HepG2 (cell line): ENCODE measurements around the gene CADM2.

Experiments used
- CAMTA2 ChIP-seq: sonication (generic); formaldehyde crosslinking; IDR thresholded peaks from 2 replicates; pipeline ENCODE4 v1.4.0; 2020; ENCODE audit warnings: mild to moderate bottlenecking, missing genetic modification reagents, borderline replicate concordance
- ZMYM3 ChIP-seq: sonication (generic); formaldehyde crosslinking; IDR thresholded peaks from 2 replicates; pipeline ENCODE4 v1.5.1; 2020; ENCODE audit warnings: mild to moderate bottlenecking, missing genetic modification reagents
- ZNF207 ChIP-seq: fragments of 450-650 bp; IDR thresholded peaks from 2 replicates; pipeline ENCODE4 v1.6.1; 2016; ENCODE audit warnings: antibody characterized with exemption, borderline replicate concordance
- TF ChIP-seq, protein P1 (sequence below): sonication (generic); formaldehyde crosslinking; IDR thresholded peaks from 2 replicates; pipeline ENCODE4 v1.5.0; 2020; ENCODE audit warnings: mild to moderate bottlenecking, missing genetic modification reagents, moderate library complexity
- TF ChIP-seq, protein P2 (sequence below): IDR thresholded peaks from 2 replicates; pipeline ENCODE4 v1.6.1; 2016; ENCODE audit warnings: missing compliant biosample characterization, missing genetic modification reagents, borderline replicate concordance

DNA sequence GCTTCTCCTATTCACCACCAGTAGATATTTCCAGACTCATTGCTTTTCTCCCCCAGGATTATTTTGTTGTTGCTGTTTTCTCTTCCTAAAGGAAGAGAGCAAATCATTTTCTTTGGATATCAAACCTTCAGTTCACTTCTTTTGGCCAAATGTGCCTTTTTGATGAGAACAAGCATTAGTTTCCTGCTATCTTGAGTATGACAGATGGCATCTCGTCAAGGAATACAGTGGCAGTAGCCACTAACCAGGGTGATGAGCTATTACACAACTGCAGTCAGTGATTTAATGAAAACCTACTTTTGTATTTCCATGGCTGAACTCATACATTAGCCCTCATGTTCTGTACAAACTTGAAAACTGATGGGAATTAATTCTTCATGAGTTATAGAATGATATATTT lies 354.6 kb downstream of the CADM2 start:
- TF ChIP-seq, protein P1, sequence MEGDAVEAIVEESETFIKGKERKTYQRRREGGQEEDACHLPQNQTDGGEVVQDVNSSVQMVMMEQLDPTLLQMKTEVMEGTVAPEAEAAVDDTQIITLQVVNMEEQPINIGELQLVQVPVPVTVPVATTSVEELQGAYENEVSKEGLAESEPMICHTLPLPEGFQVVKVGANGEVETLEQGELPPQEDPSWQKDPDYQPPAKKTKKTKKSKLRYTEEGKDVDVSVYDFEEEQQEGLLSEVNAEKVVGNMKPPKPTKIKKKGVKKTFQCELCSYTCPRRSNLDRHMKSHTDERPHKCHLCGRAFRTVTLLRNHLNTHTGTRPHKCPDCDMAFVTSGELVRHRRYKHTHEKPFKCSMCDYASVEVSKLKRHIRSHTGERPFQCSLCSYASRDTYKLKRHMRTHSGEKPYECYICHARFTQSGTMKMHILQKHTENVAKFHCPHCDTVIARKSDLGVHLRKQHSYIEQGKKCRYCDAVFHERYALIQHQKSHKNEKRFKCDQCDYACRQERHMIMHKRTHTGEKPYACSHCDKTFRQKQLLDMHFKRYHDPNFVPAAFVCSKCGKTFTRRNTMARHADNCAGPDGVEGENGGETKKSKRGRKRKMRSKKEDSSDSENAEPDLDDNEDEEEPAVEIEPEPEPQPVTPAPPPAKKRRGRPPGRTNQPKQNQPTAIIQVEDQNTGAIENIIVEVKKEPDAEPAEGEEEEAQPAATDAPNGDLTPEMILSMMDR (CRISPR knock-in tag), result no peak
- TF ChIP-seq ZNF207 (no peak), ZMYM3 (CRISPR knock-in tag) (no peak), CAMTA2 (CRISPR knock-in tag) (no peak)
- TF ChIP-seq, protein P2, sequence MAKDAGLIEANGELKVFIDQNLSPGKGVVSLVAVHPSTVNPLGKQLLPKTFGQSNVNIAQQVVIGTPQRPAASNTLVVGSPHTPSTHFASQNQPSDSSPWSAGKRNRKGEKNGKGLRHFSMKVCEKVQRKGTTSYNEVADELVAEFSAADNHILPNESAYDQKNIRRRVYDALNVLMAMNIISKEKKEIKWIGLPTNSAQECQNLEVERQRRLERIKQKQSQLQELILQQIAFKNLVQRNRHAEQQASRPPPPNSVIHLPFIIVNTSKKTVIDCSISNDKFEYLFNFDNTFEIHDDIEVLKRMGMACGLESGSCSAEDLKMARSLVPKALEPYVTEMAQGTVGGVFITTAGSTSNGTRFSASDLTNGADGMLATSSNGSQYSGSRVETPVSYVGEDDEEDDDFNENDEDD (CRISPR knock-in tag), result no peak
